ENCODE results near the gene ZNF892. TPM values are rescaled to one million over a fixed set of nuclear protein-coding genes. Genes with fewer than 3 reads are reported as not detected.

ZNF892 gene
- total and polyA plus RNA-seq, 2 of the 4 experiments (the other 2 are of a cell fraction), result 0.46 to 2.7 TPM

- Histone ChIP-seq H2AK9ac (replicated peaks; ENCODE audit: low read depth, low read length, poor library complexity) (peak overlapping the region; percentile 89), H3K18ac (ENCODE audit: low read depth, low read length) (no peak overlapping the region), H2BK20ac (ENCODE audit: low read depth, low read length) (no peak overlapping the region), H4K91ac (ENCODE audit: insufficient read depth, low read depth, low read length) (no peak overlapping the region), H3K27me3 (ENCODE audit: control insufficient read depth, insufficient read depth, low read length) (no peaks in the 10 kb centered on the region), H3K4ac (ENCODE audit: low read depth, low read length) (no peak overlapping the region; the same call in 1 of the 2 replicates), H4K5ac (ENCODE audit: low read depth, low read length) (peak overlapping the region; percentile 17; the same call in 1 of the 2 replicates), H2AK5ac (ENCODE audit: low read depth, low read length) (no peak overlapping the region), H3K79me1 (ENCODE audit: low read depth in 1 of 2, low read length in 2 of 2) (peaks cover 0 to 4% of the 10 kb centered on the region in 2 experiments; a peak in 2 of 4 replicates), H3K9me3 (ENCODE audit: control insufficient read depth, insufficient read depth, low read length) (peaks cover 23% of the 10 kb centered on the region), H3K27ac (ENCODE audit: insufficient read depth, low read length) (no peak overlapping the region), H3K9me1 (ENCODE audit: insufficient read depth, low read length) (no peaks in the 10 kb centered on the region), H3K36me3 (ENCODE audit: control insufficient read depth, insufficient read depth, low read length) (peaks cover 19% of the 10 kb centered on the region), H4K20me1 (ENCODE audit: insufficient read depth, low read length) (no peaks in the 10 kb centered on the region), H2BK5ac (ENCODE audit: low read depth, low read length, poor library complexity, severe bottlenecking) (no peak overlapping the region), H3K14ac (replicated peaks; ENCODE audit: low read depth, low read length) (no peak overlapping the region), H3K4me3 (ENCODE audit: insufficient read depth, low read depth, low read length) (peak overlapping the region; percentile 91), H4K8ac (ENCODE audit: low read depth in 2 of 2, low read length in 2 of 2) (peak overlapping the region; percentile 62 to 85; a peak in 3 of 4 replicates), H3K23ac (ENCODE audit: low read depth, low read length) (no peak overlapping the region), H3K4me1 (ENCODE audit: control insufficient read depth, insufficient read depth, low read length) (no peaks in the 10 kb centered on the region), H2BK120ac (ENCODE audit: low read depth, low read length) (no peak overlapping the region), H3K9ac (ENCODE audit: low read depth, low read length) (peak overlapping the region; percentile 50; the same call in 1 of the 2 replicates), H2AFZ (replicated peaks; ENCODE audit: low read length, poor library complexity) (peak overlapping the region; percentile 99), H3K4me2 (ENCODE audit: low read depth, low read length) (peak overlapping the region; percentile 94), H2BK15ac (ENCODE audit: low read depth, low read length) (no peak overlapping the region), H3K56ac (ENCODE audit: extremely low read depth, insufficient read depth, low read length) (no peak overlapping the region)
- ChIA-PET CTCF (no interaction called here), POLR2A (ENCODE audit: unreplicated experiment) (no interaction called here)
- 36% methylated on average over 3 of the region's 6 CpGs; no CpG with 5 or more reads in 1 of the 2 experiments for WGBS, 2 experiments (ENCODE audit: extremely low coverage in 2 of 2, insufficient read length in 1 of 2)
- DNase-seq (peak; percentile 13), ATAC-seq (ENCODE audit: low read depth) (no peak)
- no TSS peak for BruUV-seq (replicated peaks)
- no peak for TF ChIP-seq POLR2A (IDR thresholded peaks at IDR 0.05; ENCODE audit: low read depth, low read length)
- TF ChIP-seq RFX5 (IDR thresholded peaks at IDR 0.05; ENCODE audit: low read depth, low read length), result no peak
- TF ChIP-seq MAFK (IDR thresholded peaks at IDR 0.05; ENCODE audit: low read depth, low read length), result no peak
- TF ChIP-seq USF2 (IDR thresholded peaks at IDR 0.05; ENCODE audit: low read depth, low read length), result no peak
- TF ChIP-seq CTCF (conservative IDR thresholded peaks at IDR 0.05; ENCODE audit: low read depth, low read length), result no peak
- no peak for TF ChIP-seq FOS (IDR thresholded peaks at IDR 0.05; ENCODE audit: low read depth, low read length)
- no peak for TF ChIP-seq RAD21 (IDR thresholded peaks at IDR 0.05; ENCODE audit: low read length)
- TF ChIP-seq MXI1 (IDR thresholded peaks at IDR 0.05; ENCODE audit: borderline replicate concordance, low read depth, low read length), result no peak
- TF ChIP-seq RCOR1 (IDR thresholded peaks at IDR 0.05; ENCODE audit: insufficient replicate concordance, low read length), result no peak
- no peak for TF ChIP-seq CHD1 (IDR thresholded peaks at IDR 0.05; ENCODE audit: low read depth, low read length)
- no peak for TF ChIP-seq NFE2L2 (IDR thresholded peaks at IDR 0.05; ENCODE audit: low read depth, low read length)
- no peak for TF ChIP-seq SMC3 (IDR thresholded peaks at IDR 0.05; ENCODE audit: low read depth, low read length)
- TF ChIP-seq MAZ (IDR thresholded peaks at IDR 0.05; ENCODE audit: borderline replicate concordance, low read depth, low read length), result no peak
- TF ChIP-seq ELK1 (IDR thresholded peaks at IDR 0.05; ENCODE audit: borderline replicate concordance, low read depth, low read length), result no peak
- TF ChIP-seq BHLHE40 (IDR thresholded peaks at IDR 0.05; ENCODE audit: low read depth, low read length), result no peak
- no peak for TF ChIP-seq CEBPB (IDR thresholded peaks at IDR 0.05; ENCODE audit: low read depth, low read length)
- intact Hi-C loops (cut with micrococcal nuclease), result loop anchor here (5.0 kb wide), 1 partner anchor 41 kb away; the partner anchor contains the start of gene ZNF2
- dilution Hi-C loops (cut with HindIII; ENCODE audit: low sequenced_read_pairs, unreplicated experiment), result no loop called here
- in situ Hi-C loops (cut with MboI; ENCODE audit: low sequenced_read_pairs), result no loop called here
These were observed 785 bp downstream of the ZNF892 start for GRCh38 chr2:95208106-95208505.
